RCC 7860 (cell line): ENCODE data around the gene SLC37A3.
"Not testable (repeated sequence)": the region's sequence is repeated elsewhere in the genome, so short reads cannot be mapped to it uniquely, and the experiment has no call there.

Experiments used
- DNase-seq: peaks from one replicate; pipeline ENCODE4 v3.0.0-alpha.2; 2015; ENCODE audit warnings: low spot score
- FAIRE-seq: peaks from 2 replicates; lab custom pipeline; 2012; peaks lifted over from hg19 to GRCh38; lab: Jason Lieb, UNC

Gene SLC37A3

GRCh38 chr7:140397784-140398750, at the start of gene SLC37A3:
Gene SLC37A3, minus strand, starts transcription at chr7:140398530. Its CDS starts 16,004 bp downstream, at chr7:140382526.
- DNase-seq (peak; percentile 59), FAIRE-seq (no peak)

GRCh38 chr7:140447841-140448240, 49.5 kb upstream of the SLC37A3 start:
- FAIRE-seq (no peak), DNase-seq (no peak)

GRCh38 chr7:140446467-140446866, 48.1 kb upstream of the SLC37A3 start:
- no peak for FAIRE-seq
- no peak for DNase-seq

- no peak for FAIRE-seq
Observed at GRCh38 chr7:140441519-140441918, 43.2 kb upstream of the SLC37A3 start.

GRCh38 chr7:140440593-140440992, 42.3 kb upstream of the SLC37A3 start:
- FAIRE-seq (no peak), DNase-seq (no peak)

More at GRCh38 chr7:140441519-140441918, 43.2 kb upstream of the SLC37A3 start:
- no peak for DNase-seq

- FAIRE-seq: no peak
Observed at GRCh38 chr7:140439359-140439758, 41.0 kb upstream of the SLC37A3 start.

GRCh38 chr7:140435252-140435895, 37.0 kb upstream of the SLC37A3 start:
- FAIRE-seq (no peak), DNase-seq (no peak)

More at GRCh38 chr7:140439359-140439758, 41.0 kb upstream of the SLC37A3 start:
- DNase-seq: no peak

GRCh38 chr7:140433396-140433795, 35.1 kb upstream of the SLC37A3 start:
- no peak for DNase-seq
- FAIRE-seq: no peak

- no peak for FAIRE-seq
- DNase-seq: no peak
Observed at GRCh38 chr7:140426130-140426529, 27.8 kb upstream of the SLC37A3 start.

- no peak for FAIRE-seq
- DNase-seq: no peak
Observed at GRCh38 chr7:140425718-140426117, 27.4 kb upstream of the SLC37A3 start.

- DNase-seq (no peak), FAIRE-seq (no peak)
Observed at GRCh38 chr7:140423501-140423900, 25.2 kb upstream of the SLC37A3 start.

- FAIRE-seq: no peak
- no peak for DNase-seq
Observed at GRCh38 chr7:140421521-140421920, 23.2 kb upstream of the SLC37A3 start.

- no peak for DNase-seq
- FAIRE-seq: no peak
Observed at GRCh38 chr7:140418653-140419052, 20.3 kb upstream of the SLC37A3 start.

- FAIRE-seq, DNase-seq: not testable (repeated sequence)
Observed at GRCh38 chr7:140418156-140418472, 19.8 kb upstream of the SLC37A3 start.

- FAIRE-seq (no peak), DNase-seq (no peak)
Observed at GRCh38 chr7:140417456-140418155, 19.3 kb upstream of the SLC37A3 start.

GRCh38 chr7:140416560-140416959, 18.2 kb upstream of the SLC37A3 start:
- DNase-seq (no peak), FAIRE-seq (no peak)

- not testable (repeated sequence) for DNase-seq, FAIRE-seq
Observed at GRCh38 chr7:140415816-140416215, 17.5 kb upstream of the SLC37A3 start.

GRCh38 chr7:140415361-140415760, 17.0 kb upstream of the SLC37A3 start:
- no peak for DNase-seq

GRCh38 chr7:140404565-140405065, 6.3 kb upstream of the SLC37A3 start:
- peak; percentile 95 for DNase-seq
- FAIRE-seq: peak; percentile 97

More at GRCh38 chr7:140415361-140415760, 17.0 kb upstream of the SLC37A3 start:
- FAIRE-seq: no peak

GRCh38 chr7:140403878-140404564, 5.7 kb upstream of the SLC37A3 start, which contains the start of gene RAB19:
Gene RAB19, plus strand, starts transcription at chr7:140404058. Its CDS starts 3,589 bp downstream, at chr7:140407647.
- no peak for FAIRE-seq
- DNase-seq: no peak
